ENCODE data around the gene ASB7.
A peak's percentile ranks its signal among the peaks of the same experiment; 100 is the strongest.

The ASB7 gene

GRCh38 chr15:100566850-100567628 is 35.4 kb upstream of the ASB7 start:
- no peak for TF ChIP-seq CTCF (IDR thresholded peaks at IDR 0.05; ENCODE audit: low read depth, low read length)
- no peak overlapping the region for H3K4me3 ChIP-seq (replicated peaks in 1 of 2; ENCODE audit: low read depth in 2 of 2, low read length in 2 of 2)
- no peak for DNase-seq (ENCODE audit: low read depth in 2 of 2)

- DNase-seq (ENCODE audit: low read depth in 2 of 2), result no peak
- TF ChIP-seq CTCF (IDR thresholded peaks at IDR 0.05; ENCODE audit: low read depth, low read length), result no peak
- no peak overlapping the region for H3K4me3 ChIP-seq (replicated peaks in 1 of 2; ENCODE audit: low read depth in 2 of 2, low read length in 2 of 2)
Observed at GRCh38 chr15:100569391-100569790, 33.0 kb upstream of the ASB7 start.

GRCh38 chr15:100570275-100570674 is 32.1 kb upstream of the ASB7 start:
- peak; percentile 10 to 25 for DNase-seq (ENCODE audit: low read depth in 2 of 2)
- no peak overlapping the region for H3K4me3 ChIP-seq (replicated peaks in 1 of 2; ENCODE audit: low read depth in 2 of 2, low read length in 2 of 2)
- TF ChIP-seq CTCF (IDR thresholded peaks at IDR 0.05; ENCODE audit: low read depth, low read length), result no peak

GRCh38 chr15:100570735-100571313 is 31.6 kb upstream of the ASB7 start:
- TF ChIP-seq CTCF (IDR thresholded peaks at IDR 0.05; ENCODE audit: low read depth, low read length), result no peak
- no peak for DNase-seq (ENCODE audit: low read depth in 2 of 2)
- H3K4me3 ChIP-seq (replicated peaks in 1 of 2; ENCODE audit: low read depth in 2 of 2, low read length in 2 of 2), result no peak overlapping the region

GRCh38 chr15:100571592-100572167 is 30.7 kb upstream of the ASB7 start:
- H3K4me3 ChIP-seq (replicated peaks in 1 of 2; ENCODE audit: low read depth in 2 of 2, low read length in 2 of 2), result no peak overlapping the region
- TF ChIP-seq CTCF (IDR thresholded peaks at IDR 0.05; ENCODE audit: low read depth, low read length), result no peak
- no peak for DNase-seq (ENCODE audit: low read depth in 2 of 2)

GRCh38 chr15:100572362-100572983 is 29.9 kb upstream of the ASB7 start:
- peak; percentile 45 to 53 for DNase-seq (ENCODE audit: low read depth in 2 of 2)
- TF ChIP-seq CTCF (IDR thresholded peaks at IDR 0.05; ENCODE audit: low read depth, low read length), result no peak
- no peak overlapping the region for H3K4me3 ChIP-seq (replicated peaks in 1 of 2; ENCODE audit: low read depth in 2 of 2, low read length in 2 of 2)

Data from cardiac fibroblast (primary cell).